CD8-positive, alpha-beta memory T cell (primary cell): ENCODE measurements around the gene OR2T5. TPM values are rescaled to one million over a fixed set of nuclear protein-coding genes. Genes with fewer than 3 reads are reported as not detected.
A peak's percentile ranks its signal among the peaks of the same experiment; 100 is the strongest.
"Not testable (repeated sequence)": the region's sequence is repeated elsewhere in the genome, so short reads cannot be mapped to it uniquely, and the experiment has no call there.

ENCODE experiments used
- CTCF ChIA-PET: fragments of 350-600 bp; sonication (Branson Sonifier 250); formaldehyde crosslinking; loops from one replicate; lab custom pipeline; 2021; ENCODE audit warnings: antibody characterized with exemption; lab: Charles Lee
- POLR2A ChIA-PET: fragments of 350-600 bp; sonication (Branson Sonifier 250); formaldehyde crosslinking; loops from one replicate; lab custom pipeline; 2021; ENCODE audit warnings: antibody characterized with exemption; lab: Charles Lee
- DNase-seq, 5 donors: peaks; one replicate each; pipeline versions ENCODE4 v3.0.0 to v3.0.0-alpha.2; 2020 to 2022; ENCODE audit warnings: mixed read lengths in 1 of 5
- H3K27ac ChIP-seq: one replicate; pipeline ENCODE4 v1.7.0; 2013; ENCODE audit warnings: low read depth, mild to moderate bottlenecking, low read length, moderate library complexity
- H3K27me3 ChIP-seq: 2 replicates; pipeline ENCODE4 v1.7.0; 2013; ENCODE audit warnings: low read length, mild to moderate bottlenecking; ENCODE audit not compliant: insufficient read depth, poor library complexity, severe bottlenecking
- H3K36me3 ChIP-seq: 2 replicates; pipeline ENCODE4 v1.7.0; 2013; ENCODE audit warnings: mild to moderate bottlenecking, low read length, moderate library complexity; ENCODE audit not compliant: insufficient read depth
- H3K4me1 ChIP-seq: 2 replicates; pipeline ENCODE4 v1.7.0; 2013; ENCODE audit warnings: mild to moderate bottlenecking, low read length, moderate library complexity; ENCODE audit not compliant: insufficient read depth
- H3K4me3 ChIP-seq: 2 replicates; pipeline ENCODE4 v1.7.0; 2013; ENCODE audit warnings: mild to moderate bottlenecking, low read length
- H3K9me3 ChIP-seq: 2 replicates; pipeline ENCODE4 v1.7.0; 2013; ENCODE audit warnings: mild to moderate bottlenecking, low read length
- H3K27ac Mint-ChIP-seq, 8 donors: one replicate each; pipeline ENCODE4 v1.8.0; 2020 to 2021; ENCODE audit warnings: mixed read lengths in 8 of 8, mild to moderate bottlenecking in 6 of 8, inconsistent platforms in 3 of 8, moderate library complexity in 3 of 8
- H3K27me3 Mint-ChIP-seq, 2 donors: one replicate each; pipeline ENCODE4 v1.8.0; 2020 to 2021; ENCODE audit warnings: mixed read lengths in 2 of 2, mild to moderate bottlenecking in 1 of 2, moderate library complexity in 1 of 2
- H3K36me3 Mint-ChIP-seq, 3 donors: one replicate each; pipeline ENCODE4 v1.8.0; 2020 to 2021; ENCODE audit warnings: mixed read lengths in 3 of 3, inconsistent platforms in 1 of 3, mild to moderate bottlenecking in 1 of 3
- H3K4me1 Mint-ChIP-seq, 3 donors: one replicate each; pipeline ENCODE4 v1.8.0; 2020 to 2021; ENCODE audit warnings: mixed read lengths in 3 of 3, inconsistent platforms in 1 of 3, mild to moderate bottlenecking in 1 of 3
- H3K4me3 Mint-ChIP-seq, 7 donors: one replicate each; pipeline ENCODE4 v1.8.0; 2020 to 2021; ENCODE audit warnings: mixed read lengths in 7 of 7, mild to moderate bottlenecking in 6 of 7, moderate library complexity in 4 of 7, inconsistent platforms in 2 of 7
- H3K9me3 Mint-ChIP-seq, 5 donors: one replicate each; pipeline ENCODE4 v1.8.0; 2020 to 2022; ENCODE audit warnings: mixed read lengths in 5 of 5, mild to moderate bottlenecking in 3 of 5, moderate library complexity in 2 of 5, inconsistent platforms in 1 of 5
- polyA plus RNA-seq: library from polyadenylated mRNA; unstranded; fragments of 300-500 nt; fragmentation: Illumina TruSeq; gene quantifications from one replicate; pipeline ENCODE4 v1.2.3, GENCODE V29; 2021
- total RNA-seq, 2 experiments: library from RNA; stranded (reverse); gene quantifications; one replicate each; pipeline ENCODE4 v1.2.3, GENCODE V29; 2021

OR2T5 gene
- total and polyA plus RNA-seq, 3 experiments from 2014 or later, result not detected

DNA sequence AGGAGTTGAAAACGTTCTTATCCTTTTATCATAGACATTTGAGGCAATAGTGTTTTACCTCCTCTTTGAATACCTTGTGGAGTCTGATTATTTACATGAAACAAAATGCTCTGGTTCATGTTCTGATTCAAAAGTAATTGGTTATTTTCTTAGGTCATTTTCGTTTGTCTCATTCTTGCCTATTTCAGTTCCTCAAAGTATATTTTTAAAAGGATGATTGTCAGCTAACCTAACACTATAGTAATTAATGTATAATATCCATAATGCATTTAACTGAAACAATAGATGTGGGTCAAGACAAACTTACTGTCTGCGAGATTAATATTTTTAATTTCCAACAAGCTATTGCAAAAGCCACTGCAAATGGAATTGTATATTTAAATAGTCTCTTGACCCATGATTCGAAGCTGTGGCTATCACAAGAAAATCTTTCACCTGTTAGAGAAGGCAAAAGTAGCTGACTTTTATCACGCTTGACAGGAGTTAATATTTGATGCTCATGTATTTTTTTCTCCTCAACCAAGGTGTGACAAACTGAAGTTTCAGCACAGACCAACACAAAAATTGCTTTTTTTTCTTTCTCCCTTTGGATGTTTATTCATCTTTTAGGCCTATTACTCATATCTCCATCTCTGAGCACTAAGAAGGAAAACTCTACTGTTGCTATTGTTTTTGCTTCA lies 37.8 kb upstream of the OR2T5 start:
- H3K27me3 ChIP-seq, H3K27ac ChIP-seq: not testable (repeated sequence)

GRCh38 chr1:248453619-248454018 lies 34.8 kb upstream of the OR2T5 start:
- H3K4me1 Mint-ChIP-seq, H3K4me3 ChIP-seq, H3K36me3 ChIP-seq, H3K4me3 Mint-ChIP-seq, H3K27me3 ChIP-seq, H3K27me3 Mint-ChIP-seq, H3K36me3 Mint-ChIP-seq, H3K4me1 ChIP-seq, H3K9me3 ChIP-seq, DNase-seq, POLR2A ChIA-PET, H3K9me3 Mint-ChIP-seq, H3K27ac ChIP-seq, H3K27ac Mint-ChIP-seq, CTCF ChIA-PET: not testable (repeated sequence)

More for the DNA sequence above, 37.8 kb upstream of the OR2T5 start:
- POLR2A ChIA-PET, DNase-seq, CTCF ChIA-PET, H3K36me3 Mint-ChIP-seq, H3K4me3 Mint-ChIP-seq, H3K4me1 ChIP-seq, H3K27me3 Mint-ChIP-seq, H3K9me3 ChIP-seq, H3K4me3 ChIP-seq, H3K27ac Mint-ChIP-seq, H3K36me3 ChIP-seq, H3K9me3 Mint-ChIP-seq, H3K4me1 Mint-ChIP-seq: not testable (repeated sequence)

DNA sequence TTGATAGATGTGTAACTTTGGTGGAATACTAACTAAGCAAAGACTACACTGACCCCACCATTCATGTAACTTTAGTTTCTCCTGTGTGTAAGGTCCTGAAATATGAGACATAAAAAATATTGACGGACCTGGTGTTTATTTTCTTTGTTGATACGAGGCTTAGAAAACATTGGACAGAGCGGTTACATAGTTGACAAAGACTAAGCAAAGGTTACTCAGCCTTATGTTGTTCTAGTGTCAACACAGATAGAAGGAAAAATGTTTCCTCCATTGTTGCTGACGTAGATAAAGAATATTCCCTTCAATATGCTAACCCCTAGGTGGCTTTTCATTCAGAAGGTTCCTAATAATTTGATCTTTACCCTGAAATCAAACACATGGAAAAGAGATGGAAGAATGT lies 33.3 kb upstream of the OR2T5 start:
- H3K27ac ChIP-seq, H3K36me3 ChIP-seq, H3K27ac Mint-ChIP-seq, POLR2A ChIA-PET, H3K4me1 ChIP-seq, H3K27me3 Mint-ChIP-seq, H3K9me3 Mint-ChIP-seq, H3K4me3 Mint-ChIP-seq, H3K36me3 Mint-ChIP-seq, H3K27me3 ChIP-seq, CTCF ChIA-PET, H3K4me3 ChIP-seq, H3K4me1 Mint-ChIP-seq, H3K9me3 ChIP-seq, DNase-seq: not testable (repeated sequence)

DNA sequence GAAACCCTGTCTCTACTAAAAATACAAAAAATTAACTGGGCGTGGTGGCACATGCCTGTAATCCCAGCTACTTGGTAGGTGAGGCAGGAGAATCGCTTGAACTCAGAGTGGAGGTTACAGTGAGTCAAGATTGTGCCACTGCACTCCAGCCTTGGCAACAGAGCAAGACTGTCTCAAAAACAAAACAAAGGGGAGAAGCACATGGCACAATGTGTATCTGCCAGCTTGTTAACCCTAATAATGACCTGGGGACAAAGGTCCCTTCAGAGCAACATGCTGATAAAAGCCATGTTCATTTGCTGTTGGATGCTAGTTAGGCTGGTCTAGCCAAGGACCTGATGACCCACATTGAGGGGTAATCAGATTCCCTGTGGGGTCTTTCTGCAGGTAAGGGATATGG lies 31.8 kb upstream of the OR2T5 start:
- H3K27me3 ChIP-seq, H3K9me3 Mint-ChIP-seq, H3K27me3 Mint-ChIP-seq, CTCF ChIA-PET, H3K27ac ChIP-seq, H3K27ac Mint-ChIP-seq, POLR2A ChIA-PET, H3K9me3 ChIP-seq, H3K4me3 ChIP-seq, H3K4me1 Mint-ChIP-seq, DNase-seq, H3K4me3 Mint-ChIP-seq, H3K36me3 Mint-ChIP-seq, H3K4me1 ChIP-seq, H3K36me3 ChIP-seq: not testable (repeated sequence)

DNA sequence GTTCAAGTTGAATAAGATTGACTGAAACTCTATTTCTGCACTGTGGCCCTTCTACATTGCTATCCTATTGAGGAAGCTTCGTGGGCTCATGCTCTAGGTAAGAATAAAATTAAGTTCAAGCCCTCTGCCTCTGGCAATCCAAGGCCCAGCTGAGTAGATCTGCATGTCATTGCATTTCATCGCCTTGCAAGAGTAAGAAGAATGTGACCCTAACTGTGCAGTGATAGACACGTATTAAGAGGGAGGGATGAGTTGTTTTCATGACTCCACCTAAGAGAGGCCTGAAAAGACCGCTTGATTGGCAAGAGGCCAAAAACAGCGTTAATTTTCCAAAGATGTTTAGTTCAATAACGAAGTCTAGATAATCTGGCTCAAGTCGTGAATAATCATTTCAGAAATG lies 29.3 kb upstream of the OR2T5 start:
- H3K4me3 Mint-ChIP-seq, H3K27ac Mint-ChIP-seq, H3K9me3 ChIP-seq, H3K36me3 Mint-ChIP-seq, DNase-seq, H3K4me1 ChIP-seq, H3K27ac ChIP-seq, H3K9me3 Mint-ChIP-seq, H3K4me3 ChIP-seq, H3K27me3 ChIP-seq, CTCF ChIA-PET, POLR2A ChIA-PET, H3K36me3 ChIP-seq, H3K4me1 Mint-ChIP-seq: not testable (repeated sequence)
- H3K27me3 Mint-ChIP-seq, result peaks cover 0 to 17% of the 10 kb centered on the region in 2 donors

GRCh38 chr1:248471154-248471553 lies 17.2 kb upstream of the OR2T5 start:
- no peak overlapping the region for H3K4me3 Mint-ChIP-seq
- peaks cover 0 to 3% (median 0%) of the 10 kb centered on the region in 3 donors for H3K36me3 Mint-ChIP-seq
- H3K36me3 ChIP-seq, result no peaks in the 10 kb centered on the region
- no peaks in the 10 kb centered on the region for H3K27me3 ChIP-seq
- no peak for DNase-seq
- H3K4me1 Mint-ChIP-seq, result no peaks in the 10 kb centered on the region
- no peak overlapping the region for H3K4me3 ChIP-seq
- H3K27ac Mint-ChIP-seq, result no peak overlapping the region
- no peaks in the 10 kb centered on the region for H3K9me3 ChIP-seq
- ChIA-PET CTCF (interaction anchor here (0.7 kb wide), 1 partner anchor 221 kb away, joined by 3 read pairs; no protein-coding TSS in a partner anchor), POLR2A (no interaction called here)
- H3K9me3 Mint-ChIP-seq, result peaks cover 0 to 2% (median 0%) of the 10 kb centered on the region in 5 donors
- peaks cover 0 to 5% of the 10 kb centered on the region in 2 donors for H3K27me3 Mint-ChIP-seq
- H3K27ac ChIP-seq, result no peak overlapping the region
- no peaks in the 10 kb centered on the region for H3K4me1 ChIP-seq

GRCh38 chr1:248472111-248472510 lies 16.3 kb upstream of the OR2T5 start:
- CTCF ChIA-PET, result interaction anchor here (0.7 kb wide), 1 partner anchor 220 kb away, joined by 3 read pairs; no protein-coding TSS in a partner anchor
- H3K4me1 Mint-ChIP-seq, H3K4me3 ChIP-seq, H3K9me3 ChIP-seq, H3K27me3 Mint-ChIP-seq, H3K27ac ChIP-seq, H3K4me3 Mint-ChIP-seq, DNase-seq, H3K36me3 ChIP-seq, POLR2A ChIA-PET, H3K9me3 Mint-ChIP-seq, H3K27me3 ChIP-seq, H3K4me1 ChIP-seq, H3K36me3 Mint-ChIP-seq: not testable (repeated sequence)
- peak overlapping the region in 1 of 8 donors; percentile 39 for H3K27ac Mint-ChIP-seq

DNA sequence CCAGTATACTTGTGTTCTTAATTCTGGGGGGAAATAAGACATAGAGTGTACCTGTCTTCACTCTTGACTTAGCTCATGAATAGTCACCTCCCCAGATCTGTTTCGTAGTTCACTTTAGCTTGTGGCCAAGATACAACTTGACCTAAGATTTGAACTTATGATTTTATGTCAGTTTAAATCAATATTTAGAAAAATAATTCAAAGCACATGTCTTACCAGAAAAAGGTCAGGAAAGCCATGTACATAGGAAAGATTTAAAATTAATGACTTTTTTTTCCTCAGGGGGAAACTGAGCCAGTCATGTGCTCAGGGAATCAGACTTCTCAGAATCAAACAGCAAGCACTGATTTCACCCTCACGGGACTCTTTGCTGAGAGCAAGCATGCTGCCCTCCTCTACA lies 15.3 kb upstream of the OR2T5 start, which contains the start of gene OR2T3:
Gene OR2T3, plus strand, starts transcription at position 301 of the 400 bp plus-strand sequence. Its CDS starts 0 bp downstream, at position 301.
- H3K27me3 ChIP-seq, POLR2A ChIA-PET, H3K9me3 Mint-ChIP-seq, H3K27ac Mint-ChIP-seq, H3K4me1 ChIP-seq, CTCF ChIA-PET, H3K4me3 ChIP-seq, DNase-seq, H3K27me3 Mint-ChIP-seq, H3K27ac ChIP-seq, H3K9me3 ChIP-seq, H3K36me3 Mint-ChIP-seq, H3K4me3 Mint-ChIP-seq, H3K4me1 Mint-ChIP-seq, H3K36me3 ChIP-seq: not testable (repeated sequence)
